ENCODE data around the gene KRT2.

KRT2 gene

DNA sequence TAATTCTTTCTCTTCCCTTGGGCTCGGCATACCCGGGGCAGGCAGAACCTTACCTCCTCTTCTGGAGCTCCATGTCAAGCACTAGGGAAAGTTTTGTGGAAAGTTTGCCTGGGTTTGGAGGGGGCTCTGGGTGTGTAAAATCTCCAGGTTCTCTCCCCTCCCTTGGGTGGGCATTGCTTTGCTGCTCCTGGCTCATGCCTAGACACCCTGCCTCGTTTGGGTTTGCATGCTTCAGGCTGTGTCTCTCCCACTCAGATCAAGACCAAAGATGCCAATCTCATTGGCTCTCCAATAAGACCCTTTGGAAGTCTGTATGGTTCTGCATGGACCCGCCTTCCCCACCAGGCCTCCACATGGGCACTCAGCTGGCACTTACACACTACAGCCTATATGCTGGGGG is 6.2 kb upstream of the KRT2 start:
- H3K4me3 ChIP-seq (replicated peaks in 1 of 2; ENCODE audit: low read depth in 2 of 2, low read length in 2 of 2), result no peak overlapping the region
- TF ChIP-seq, protein P1, sequence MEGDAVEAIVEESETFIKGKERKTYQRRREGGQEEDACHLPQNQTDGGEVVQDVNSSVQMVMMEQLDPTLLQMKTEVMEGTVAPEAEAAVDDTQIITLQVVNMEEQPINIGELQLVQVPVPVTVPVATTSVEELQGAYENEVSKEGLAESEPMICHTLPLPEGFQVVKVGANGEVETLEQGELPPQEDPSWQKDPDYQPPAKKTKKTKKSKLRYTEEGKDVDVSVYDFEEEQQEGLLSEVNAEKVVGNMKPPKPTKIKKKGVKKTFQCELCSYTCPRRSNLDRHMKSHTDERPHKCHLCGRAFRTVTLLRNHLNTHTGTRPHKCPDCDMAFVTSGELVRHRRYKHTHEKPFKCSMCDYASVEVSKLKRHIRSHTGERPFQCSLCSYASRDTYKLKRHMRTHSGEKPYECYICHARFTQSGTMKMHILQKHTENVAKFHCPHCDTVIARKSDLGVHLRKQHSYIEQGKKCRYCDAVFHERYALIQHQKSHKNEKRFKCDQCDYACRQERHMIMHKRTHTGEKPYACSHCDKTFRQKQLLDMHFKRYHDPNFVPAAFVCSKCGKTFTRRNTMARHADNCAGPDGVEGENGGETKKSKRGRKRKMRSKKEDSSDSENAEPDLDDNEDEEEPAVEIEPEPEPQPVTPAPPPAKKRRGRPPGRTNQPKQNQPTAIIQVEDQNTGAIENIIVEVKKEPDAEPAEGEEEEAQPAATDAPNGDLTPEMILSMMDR (IDR thresholded peaks at IDR 0.05; ENCODE audit: low read depth, low read length), result no peak
- no peak for DNase-seq (ENCODE audit: low read depth in 2 of 2)

DNA sequence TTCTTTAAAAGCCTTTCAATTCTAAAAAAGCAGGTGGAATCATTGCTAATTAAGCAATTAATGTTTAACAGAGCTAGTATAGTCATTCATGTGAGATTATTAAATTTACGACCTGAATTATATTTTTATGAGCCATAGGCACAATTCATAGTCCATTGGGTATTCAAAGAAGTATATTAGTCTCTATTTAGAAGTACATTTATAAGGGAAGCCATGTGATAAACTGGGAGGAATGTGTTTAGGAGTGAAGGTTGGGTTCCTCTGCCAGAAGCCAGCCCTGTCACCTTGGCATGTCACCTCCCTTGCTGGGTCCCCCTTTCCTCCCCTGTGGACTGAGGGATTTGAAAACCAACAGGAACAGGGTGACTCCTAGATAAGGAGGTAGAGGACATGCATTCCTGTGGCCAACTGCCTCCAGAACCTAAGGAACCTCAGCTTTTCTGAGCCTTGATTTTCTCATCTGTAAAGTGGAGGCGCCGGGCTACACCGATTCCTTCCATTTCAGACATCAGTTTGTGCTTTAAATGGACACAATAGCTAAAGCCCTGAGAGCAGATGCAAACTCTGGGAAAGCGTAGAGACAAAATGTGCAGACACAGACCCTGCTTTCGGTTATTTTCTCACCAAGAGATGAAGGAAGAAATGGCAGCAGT is 5.4 kb upstream of the KRT2 start:
- TF ChIP-seq, protein P1 (IDR thresholded peaks at IDR 0.05; ENCODE audit: low read depth, low read length), result no peak
- H3K4me3 ChIP-seq (replicated peaks in 1 of 2; ENCODE audit: low read depth in 2 of 2, low read length in 2 of 2), result no peak overlapping the region
- no peak for DNase-seq (ENCODE audit: low read depth in 2 of 2)

DNA sequence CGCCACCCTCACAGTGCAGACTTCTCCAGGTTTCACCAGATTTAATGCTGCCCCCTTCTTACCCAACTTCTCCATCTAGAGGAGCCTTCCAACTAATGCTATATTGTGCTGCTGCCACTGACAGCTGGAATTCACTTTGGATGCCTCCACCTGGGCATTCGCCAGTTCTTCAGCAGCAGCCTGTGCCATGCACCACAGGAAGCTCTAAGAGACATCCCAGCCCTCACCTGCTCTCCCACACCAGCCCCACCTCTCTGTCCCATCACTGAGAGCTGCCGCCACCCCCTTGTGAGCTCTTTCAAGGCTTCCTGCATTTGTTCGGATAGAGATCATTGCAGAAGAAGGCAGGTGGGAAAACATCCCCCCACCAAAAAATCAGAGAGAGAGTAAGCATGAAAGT is 4.6 kb upstream of the KRT2 start:
- no peak for DNase-seq (ENCODE audit: low read depth in 2 of 2)
- TF ChIP-seq, protein P1 (IDR thresholded peaks at IDR 0.05; ENCODE audit: low read depth, low read length), result no peak
- no peak overlapping the region for H3K4me3 ChIP-seq (replicated peaks in 1 of 2; ENCODE audit: low read depth in 2 of 2, low read length in 2 of 2)

DNA sequence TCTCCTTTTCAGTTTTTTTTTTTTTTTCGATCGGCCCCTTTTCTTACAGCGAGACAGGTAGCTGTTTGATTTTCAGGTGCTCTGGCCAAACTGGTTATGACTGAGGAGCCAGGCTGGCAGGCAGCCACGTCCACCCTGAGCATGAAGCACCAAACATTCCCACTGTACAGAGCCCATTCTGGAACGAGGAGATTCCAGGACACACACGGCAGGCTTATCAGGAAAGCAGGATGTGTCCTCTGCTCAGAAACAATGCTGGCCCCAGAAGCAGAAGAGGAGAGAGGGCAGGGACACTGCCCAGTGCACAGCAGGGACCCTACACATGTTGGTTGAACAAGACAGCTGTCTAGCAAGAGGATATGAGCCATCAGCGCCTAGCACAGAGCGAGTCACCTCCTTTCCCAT is 3.7 kb upstream of the KRT2 start:
- no peak for DNase-seq (ENCODE audit: low read depth in 2 of 2)
- no peak overlapping the region for H3K4me3 ChIP-seq (replicated peaks in 1 of 2; ENCODE audit: low read depth in 2 of 2, low read length in 2 of 2)
- TF ChIP-seq, protein P1 (IDR thresholded peaks at IDR 0.05; ENCODE audit: low read depth, low read length), result no peak

DNA sequence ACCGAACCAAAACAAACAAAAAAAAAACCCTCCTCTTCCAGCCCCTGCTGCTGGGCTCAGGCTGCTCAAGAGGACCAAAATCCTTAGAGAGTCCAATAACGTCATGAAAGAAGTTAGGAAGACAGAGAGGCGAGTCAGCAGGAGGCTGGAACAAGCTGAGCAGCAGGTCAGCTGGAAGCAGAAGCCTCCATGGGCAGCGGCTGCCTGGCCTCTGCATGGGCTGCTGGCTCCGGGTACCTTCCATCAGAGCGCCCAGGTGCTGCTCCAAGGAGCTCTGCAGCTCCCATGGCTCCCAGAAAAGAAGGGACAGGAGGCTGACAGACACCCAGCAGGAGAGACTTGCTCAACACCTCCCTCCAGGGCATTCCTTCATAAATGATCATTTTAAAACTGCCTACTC is 3.2 kb upstream of the KRT2 start:
- TF ChIP-seq, protein P1 (IDR thresholded peaks at IDR 0.05; ENCODE audit: low read depth, low read length), result no peak
- DNase-seq (ENCODE audit: low read depth in 2 of 2), result no peak
- H3K4me3 ChIP-seq (replicated peaks in 1 of 2; ENCODE audit: low read depth in 2 of 2, low read length in 2 of 2), result no peak overlapping the region

DNA sequence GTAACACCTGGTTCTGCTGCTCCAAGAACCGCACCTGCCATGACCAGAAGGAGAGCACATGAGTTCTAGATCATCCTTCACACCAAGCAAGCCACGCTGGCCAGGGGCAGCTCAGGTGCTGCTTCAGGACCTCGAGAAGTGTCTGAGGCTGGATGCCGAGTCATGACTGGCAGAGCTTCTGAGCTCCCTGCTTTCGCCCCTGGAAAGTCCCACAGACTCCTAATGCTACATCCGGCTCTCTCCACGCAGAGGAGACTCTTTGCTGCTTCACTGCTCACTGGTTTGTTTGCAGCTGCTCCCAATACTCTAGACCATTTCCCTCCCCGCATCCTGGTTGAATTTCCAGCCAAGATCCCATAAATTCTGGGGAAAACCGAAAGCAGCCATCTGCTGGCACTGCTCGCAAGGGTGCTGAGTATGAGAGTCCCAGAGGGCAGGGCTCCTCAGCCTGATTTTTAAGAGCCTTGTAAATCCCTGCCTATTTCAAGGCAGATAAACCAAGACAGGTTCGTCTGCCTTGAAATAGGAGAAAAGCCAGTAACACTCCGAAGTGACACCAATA is 1.4 kb downstream of the KRT2 start:
- TF ChIP-seq, protein P1 (IDR thresholded peaks at IDR 0.05; ENCODE audit: low read depth, low read length), result no peak
- DNase-seq (ENCODE audit: low read depth in 2 of 2), result no peak
- H3K4me3 ChIP-seq (replicated peaks in 1 of 2; ENCODE audit: low read depth in 2 of 2, low read length in 2 of 2), result no peak overlapping the region

DNA sequence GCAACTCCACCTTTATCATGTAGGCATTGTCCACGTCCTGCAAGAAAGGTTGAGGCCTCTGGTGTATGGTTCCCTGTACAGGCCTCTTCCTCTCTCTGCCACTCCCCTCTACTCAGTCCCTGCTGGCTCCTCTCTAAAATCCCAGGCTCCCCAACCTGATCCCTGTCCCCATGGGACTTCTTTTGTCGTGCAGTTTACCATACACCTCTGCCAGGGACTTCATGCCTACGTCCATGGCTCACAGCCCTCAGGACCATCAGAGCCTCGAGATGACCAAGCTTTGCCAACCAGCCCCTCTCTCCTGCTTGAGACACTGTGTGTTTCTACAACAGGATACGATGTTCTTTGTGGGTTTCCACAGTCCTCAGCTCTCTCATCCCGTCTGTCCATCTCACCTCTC is 2.9 kb downstream of the KRT2 start:
- no peak for DNase-seq (ENCODE audit: low read depth in 2 of 2)
- H3K4me3 ChIP-seq (replicated peaks in 1 of 2; ENCODE audit: low read depth in 2 of 2, low read length in 2 of 2), result no peak overlapping the region
- TF ChIP-seq, protein P1 (IDR thresholded peaks at IDR 0.05; ENCODE audit: low read depth, low read length), result no peak
